Astrocyte of the hippocampus (primary cell): Measurements from ENCODE around the gene FPR1.
A peak's percentile ranks its signal among the peaks of the same experiment; 100 is the strongest.

Experiments
- DNase-seq: peaks from one replicate; pipeline ENCODE4 v3.0.0; 2011; ENCODE audit warnings: low read depth, low spot score

FPR1 gene

GRCh38 chr19:51737924-51738323 is 13.8 kb downstream of the FPR1 start:
- DNase-seq: no peak

GRCh38 chr19:51737389-51737788 is 14.3 kb downstream of the FPR1 start:
- no peak for DNase-seq

- DNase-seq: no peak
These were observed 15.8 kb downstream of the FPR1 start for GRCh38 chr19:51735759-51736449.

- DNase-seq: no peak
These were observed 17.7 kb downstream of the FPR1 start for GRCh38 chr19:51733742-51734522.

- DNase-seq: no peak
These were observed 21.9 kb downstream of the FPR1 start for GRCh38 chr19:51729781-51730180.

- DNase-seq: no peak
These were observed 24.3 kb downstream of the FPR1 start for GRCh38 chr19:51727349-51727880.

GRCh38 chr19:51726049-51726448 is 25.6 kb downstream of the FPR1 start:
- DNase-seq: peak; percentile 28

GRCh38 chr19:51724543-51724942 is 27.1 kb downstream of the FPR1 start:
- DNase-seq: no peak

- DNase-seq: no peak
These were observed 29.2 kb downstream of the FPR1 start for GRCh38 chr19:51722492-51722891.

GRCh38 chr19:51721905-51722304 is 29.8 kb downstream of the FPR1 start:
- no peak for DNase-seq

GRCh38 chr19:51719251-51719988 is 32.3 kb downstream of the FPR1 start:
- no peak for DNase-seq

GRCh38 chr19:51716925-51717324 is 34.8 kb downstream of the FPR1 start:
- no peak for DNase-seq

GRCh38 chr19:51715850-51716249 is 35.8 kb downstream of the FPR1 start:
- DNase-seq: no peak

- no peak for DNase-seq
These were observed 36.8 kb downstream of the FPR1 start for GRCh38 chr19:51714848-51715247.

- no peak for DNase-seq
These were observed 38.1 kb downstream of the FPR1 start for GRCh38 chr19:51713319-51714285.

GRCh38 chr19:51712461-51713081 is 39.1 kb downstream of the FPR1 start:
- peak; percentile 50 for DNase-seq

- no peak for DNase-seq
These were observed 40.0 kb downstream of the FPR1 start for GRCh38 chr19:51711702-51712101.

GRCh38 chr19:51710163-51710562 is 41.5 kb downstream of the FPR1 start:
- peak; percentile 36 for DNase-seq

GRCh38 chr19:51709575-51709974 is 42.1 kb downstream of the FPR1 start:
- no peak for DNase-seq

GRCh38 chr19:51708811-51709210 is 42.9 kb downstream of the FPR1 start:
- DNase-seq: no peak

- no peak for DNase-seq
These were observed 44.8 kb downstream of the FPR1 start for GRCh38 chr19:51706885-51707284.
